Activated CD4-positive, alpha-beta T cell treated with anti-CD3 and anti-CD28 coated beads, Interleukin-2, amount 50 U/mL, for 4 hours (primary cell): Measurements from ENCODE around the gene IGSF9.

ENCODE experiments used
- DNase-seq, 2 experiments: peaks; one replicate each; pipeline ENCODE4 v3.0.0-alpha.2; 2020

The IGSF9 gene

GRCh38 chr1:159943908-159944622 is 1.3 kb downstream of the IGSF9 start:
- DNase-seq: no peak

DNA sequence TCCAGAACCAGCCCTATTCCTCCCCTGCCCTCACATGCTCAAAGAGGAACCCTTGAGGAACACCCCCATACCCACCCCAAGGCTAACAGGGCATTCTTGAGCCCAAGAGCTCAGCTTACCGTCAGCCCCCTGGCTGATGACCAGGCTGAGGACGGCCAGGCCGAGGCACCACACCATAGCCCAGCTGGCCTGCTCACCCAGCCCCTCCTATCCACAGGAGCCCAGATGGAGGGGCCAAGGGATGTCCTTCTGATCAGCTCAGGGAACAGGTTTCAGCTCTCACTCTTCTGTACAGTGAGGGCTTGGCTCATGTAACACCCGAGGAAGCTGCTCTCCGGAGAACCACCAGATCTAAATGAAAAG is 2.2 kb downstream of the IGSF9 start:
- no peak for DNase-seq

GRCh38 chr1:159942632-159943277 is 2.7 kb downstream of the IGSF9 start:
- no peak for DNase-seq

- DNase-seq: no peak
Measured at GRCh38 chr1:159941591-159942560, 3.5 kb downstream of the IGSF9 start.

DNA sequence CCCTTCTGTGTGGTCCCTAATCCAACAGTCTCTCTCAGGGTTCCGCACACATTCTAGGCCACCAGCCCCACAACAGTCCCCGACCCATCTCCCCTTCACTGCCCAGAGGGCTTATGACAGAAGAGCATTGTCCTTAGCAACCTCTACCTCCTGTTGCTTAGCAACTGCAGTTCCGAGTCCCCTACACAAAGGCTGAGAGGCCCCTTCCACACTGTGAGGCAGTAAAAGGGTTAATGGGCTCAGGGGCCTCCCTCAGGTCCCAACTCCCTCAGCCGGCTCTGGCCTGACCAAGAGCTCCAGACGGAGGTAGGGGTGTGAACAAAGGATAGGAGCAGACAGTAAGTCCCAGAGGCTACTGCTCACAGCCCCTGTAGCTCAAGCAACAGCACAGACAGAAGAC is 4.3 kb downstream of the IGSF9 start:
- DNase-seq: no peak

GRCh38 chr1:159940006-159940620 is 5.3 kb downstream of the IGSF9 start:
- no peak for DNase-seq

DNA sequence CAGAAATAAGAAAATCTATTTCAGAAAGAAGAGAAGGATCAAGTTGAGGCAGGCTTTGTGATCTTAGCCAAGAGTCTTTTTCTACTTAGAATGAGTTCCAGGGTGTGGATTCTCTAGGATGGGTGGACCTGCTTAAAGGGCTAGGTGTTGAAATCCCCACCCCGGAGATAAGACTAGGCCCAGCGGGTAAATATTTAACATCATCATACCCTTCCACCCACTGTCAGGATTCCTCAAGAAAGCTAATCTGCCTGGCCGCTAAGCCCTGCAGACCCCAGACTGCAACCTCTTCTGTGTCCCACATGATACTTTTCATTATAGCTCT is 5.8 kb downstream of the IGSF9 start:
- DNase-seq: no peak

DNA sequence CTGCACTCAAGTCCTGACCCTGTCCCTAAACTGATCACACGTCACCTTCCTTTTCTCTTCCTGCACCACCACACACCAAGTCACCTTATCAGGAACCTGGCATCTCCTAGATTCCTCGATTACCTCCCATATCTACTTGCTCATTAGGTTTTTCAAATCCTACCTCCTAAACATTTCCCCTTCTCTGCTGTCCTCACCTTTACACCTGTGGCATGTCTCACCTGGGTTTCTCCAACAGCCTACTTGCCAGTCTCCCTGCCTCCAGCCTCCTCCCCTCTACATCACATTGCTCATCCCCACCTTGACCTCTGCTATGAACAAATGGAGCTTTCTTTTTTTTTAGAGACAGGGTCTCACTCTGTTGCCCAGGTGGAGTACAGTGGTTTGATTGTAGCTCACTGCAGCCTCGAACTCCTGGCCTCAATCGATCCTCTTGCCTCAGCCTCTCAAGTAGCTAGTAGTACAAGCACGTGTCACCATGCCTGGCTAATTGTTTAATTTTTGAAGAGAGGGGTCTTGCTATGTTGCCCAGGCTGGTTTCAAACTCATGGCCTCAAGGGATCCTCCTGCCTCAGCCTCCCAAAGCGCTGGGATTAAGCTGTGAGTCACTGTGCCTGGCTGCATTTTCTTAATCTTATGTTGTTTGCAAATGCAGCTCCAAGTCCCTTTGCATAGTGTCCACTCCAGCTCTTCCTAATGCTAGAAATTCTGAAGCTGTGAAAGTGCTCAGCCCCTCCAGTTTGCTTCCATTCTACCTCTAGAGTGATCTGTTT is 6.3 kb downstream of the IGSF9 start:
- no peak for DNase-seq

- no peak for DNase-seq
Measured at GRCh38 chr1:159938211-159938852, 7.1 kb downstream of the IGSF9 start.

GRCh38 chr1:159937054-159937750 is 8.2 kb downstream of the IGSF9 start:
- DNase-seq: no peak

DNA sequence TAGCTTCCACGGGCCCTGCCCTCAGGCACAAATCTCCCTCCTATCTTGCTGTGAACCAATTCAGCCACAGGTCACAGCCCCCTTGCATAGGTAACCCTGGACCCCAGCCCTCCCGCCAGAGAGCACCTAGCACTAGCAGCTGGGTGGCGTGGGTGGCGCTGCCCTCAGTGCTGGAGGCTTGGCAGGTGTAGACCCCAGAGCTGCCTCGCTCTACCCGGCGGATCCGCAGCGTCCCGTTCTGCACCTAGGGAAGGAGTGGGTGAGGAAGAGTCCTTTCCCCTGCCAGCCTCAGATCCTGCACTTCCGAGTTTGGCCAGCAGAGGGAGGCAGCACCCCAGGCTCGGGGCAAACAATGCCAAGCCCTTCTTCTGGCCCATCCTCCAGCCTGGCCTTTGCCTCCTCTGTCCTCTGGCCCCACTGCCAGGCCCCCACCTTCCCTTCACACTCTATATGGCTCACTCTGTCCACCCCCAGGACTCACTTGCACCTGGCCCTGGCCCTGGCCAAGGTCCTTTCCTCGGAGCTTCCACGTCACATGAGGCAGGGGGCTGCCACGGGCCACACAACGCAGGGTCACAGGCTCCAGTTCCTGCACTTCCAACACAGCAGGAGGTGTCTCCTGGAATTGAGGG is 9.0 kb downstream of the IGSF9 start:
- peak; percentile 80 to 83 for DNase-seq

- DNase-seq: no peak
Measured at GRCh38 chr1:159935719-159936272, 9.6 kb downstream of the IGSF9 start.

GRCh38 chr1:159935305-159935704 is 10.1 kb downstream of the IGSF9 start:
- no peak for DNase-seq

- DNase-seq: no peak
Measured at GRCh38 chr1:159934136-159935039, 11.0 kb downstream of the IGSF9 start.

DNA sequence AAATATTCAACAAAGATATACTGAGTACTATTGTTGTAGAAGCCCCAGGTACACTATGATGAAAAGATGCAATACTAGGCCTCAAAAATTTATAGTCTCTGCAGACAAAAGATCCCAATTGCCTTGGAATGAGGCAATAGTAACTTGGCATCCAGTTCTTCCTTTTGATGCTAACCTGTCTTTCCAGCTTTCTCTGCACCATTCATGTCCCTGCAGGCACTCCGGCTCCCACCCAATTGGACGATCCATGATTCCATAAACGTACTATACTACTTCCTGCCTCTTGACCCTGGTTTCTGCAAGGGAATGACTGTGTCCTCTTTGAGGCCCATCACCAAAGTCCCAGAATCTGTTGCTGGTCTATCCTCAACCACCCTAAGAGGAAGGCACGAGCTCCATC is 12.1 kb downstream of the IGSF9 start:
- no peak for DNase-seq

DNA sequence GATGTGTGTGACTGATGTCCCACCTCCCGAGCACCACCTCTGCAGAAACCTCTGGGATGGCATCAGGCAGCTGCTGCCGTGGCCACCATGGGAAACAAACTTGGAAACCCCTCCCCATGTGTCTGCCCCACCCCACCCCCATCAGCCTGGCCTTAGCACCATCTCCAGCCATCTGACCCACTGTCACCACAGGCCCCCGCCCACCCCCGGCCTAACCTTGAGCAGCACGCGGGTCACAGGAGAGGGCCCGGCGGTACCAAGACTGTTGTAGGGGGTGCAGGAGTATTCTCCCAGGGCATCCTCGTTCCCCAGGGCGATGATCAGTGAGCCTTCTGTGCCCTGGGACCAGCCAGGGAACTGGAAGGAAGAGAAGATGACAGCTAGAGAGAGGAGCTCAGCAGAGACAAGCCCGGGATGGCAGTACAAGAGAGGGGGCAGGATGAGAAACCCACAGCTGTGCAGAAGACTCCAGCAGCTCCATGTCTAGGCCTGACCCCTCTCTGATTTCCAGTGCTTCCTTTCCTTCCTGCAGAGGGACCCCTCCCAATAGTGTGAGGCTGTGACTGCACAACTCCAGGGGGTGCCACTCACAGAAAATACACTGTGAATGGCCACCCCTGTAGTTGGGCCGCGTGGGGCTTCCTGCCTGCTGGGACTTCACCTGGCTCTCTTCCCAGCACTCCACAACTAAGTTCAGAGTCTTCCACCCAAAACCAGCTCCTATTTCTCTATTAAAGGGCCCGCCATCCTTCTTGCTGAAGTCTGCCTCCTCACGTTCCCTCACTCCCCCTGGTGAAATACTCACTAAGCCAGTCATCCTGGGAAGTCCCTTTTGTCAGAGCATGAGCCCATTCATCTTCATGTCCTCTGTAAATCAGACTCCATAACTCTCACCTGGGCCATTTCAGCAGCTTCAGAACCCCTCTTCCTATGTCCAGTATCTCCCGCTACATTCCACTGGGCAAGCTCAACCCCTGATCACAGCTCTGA is 12.8 kb downstream of the IGSF9 start:
- DNase-seq: no peak

DNA sequence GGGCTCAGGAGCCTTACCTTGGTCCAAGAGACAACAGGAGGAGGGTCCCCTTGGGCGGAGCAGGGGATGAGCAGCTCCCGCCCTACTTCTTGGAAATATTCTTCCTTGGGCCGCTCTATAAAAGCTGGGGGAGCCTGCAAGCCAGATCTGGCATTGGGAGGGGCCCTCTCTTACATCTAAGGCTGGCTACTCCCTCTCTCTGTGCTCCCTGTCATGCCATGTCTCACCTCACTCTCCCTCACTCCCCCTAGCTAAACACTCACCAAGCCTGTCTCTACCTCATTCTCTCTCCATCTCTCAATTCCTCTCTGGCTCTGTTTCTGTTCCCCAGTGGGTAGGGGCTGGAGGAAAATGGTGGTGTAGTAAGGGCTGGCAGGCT is 13.6 kb downstream of the IGSF9 start:
- no peak for DNase-seq

DNA sequence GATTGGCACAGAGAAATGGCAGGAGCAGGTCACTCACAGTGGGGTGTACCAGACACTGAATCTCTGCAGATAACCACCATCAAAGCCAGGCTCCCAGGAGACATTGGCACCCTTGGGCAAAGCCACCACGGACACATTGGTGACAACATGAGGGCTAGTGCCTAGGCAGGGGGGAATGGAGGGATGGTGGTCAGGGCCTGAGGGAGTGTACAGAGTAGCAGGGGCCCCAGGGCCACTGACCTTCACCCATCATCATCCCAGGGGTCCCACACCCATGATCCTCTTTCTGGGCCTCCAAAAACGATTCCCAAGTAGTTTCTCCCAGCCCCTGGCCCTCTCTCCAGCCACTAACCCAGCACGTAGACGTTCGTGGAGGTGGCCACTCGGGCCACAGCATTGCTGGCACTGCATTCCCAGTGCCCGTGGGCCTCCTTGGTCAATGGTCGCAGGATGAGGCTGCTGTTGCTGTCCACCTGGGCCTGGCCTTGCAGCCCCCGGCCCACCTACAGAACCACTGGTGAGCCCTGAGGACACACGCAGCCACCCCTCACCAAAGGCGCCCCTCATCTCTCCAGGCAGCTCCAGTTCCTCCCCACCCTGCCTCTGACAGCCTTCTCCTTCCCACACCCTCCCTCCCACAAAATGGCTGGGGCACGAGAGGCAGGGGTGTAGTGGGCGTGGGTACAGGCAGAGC is 14.2 kb downstream of the IGSF9 start:
- DNase-seq: no peak
